Measurements from ENCODE around the gene SCAF11.

Gene SCAF11

DNA sequence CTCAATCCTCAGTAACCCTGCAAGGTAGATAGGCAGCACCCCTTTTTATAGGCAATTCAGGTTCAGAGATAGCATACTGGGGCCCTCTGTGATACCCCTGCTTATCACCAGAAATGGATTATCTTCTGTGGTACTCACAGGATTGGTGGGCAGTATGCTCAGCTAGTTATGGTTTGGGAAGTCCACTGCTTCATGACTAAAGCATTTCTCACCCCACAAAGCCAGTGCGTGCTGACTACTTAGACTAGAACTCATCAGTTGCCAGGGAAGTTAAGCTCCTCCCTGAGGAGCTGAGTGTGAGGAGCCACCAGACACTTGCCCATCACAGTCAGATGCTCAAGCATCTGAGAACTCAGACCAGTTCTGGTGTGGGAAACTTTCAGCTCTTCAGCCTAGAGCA, 76.3 kb downstream of the SCAF11 start:
- no peak for DNase-seq

DNA sequence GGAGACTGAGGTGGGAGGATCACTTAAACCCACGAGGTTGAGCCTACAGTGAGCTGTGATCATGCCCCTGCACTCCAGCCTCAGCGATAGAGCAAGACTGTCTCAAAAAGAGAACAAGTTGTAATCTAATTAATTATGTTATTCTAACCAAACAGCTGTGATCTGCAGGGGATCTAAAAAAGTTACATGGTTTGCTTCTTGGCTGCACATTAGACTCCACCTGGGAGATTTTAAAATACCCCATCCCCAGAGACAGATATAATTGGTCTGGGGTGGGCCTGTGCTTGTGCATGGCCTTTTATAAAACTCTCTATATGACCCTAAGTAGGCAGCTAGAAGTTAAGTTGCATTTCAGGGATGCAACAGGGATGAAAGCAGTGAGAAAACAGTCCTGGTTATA, 76.7 kb downstream of the SCAF11 start:
- no peak for DNase-seq

GRCh38 chr12:45912774-45913173, 77.6 kb downstream of the SCAF11 start:
- DNase-seq, result no peak

DNA sequence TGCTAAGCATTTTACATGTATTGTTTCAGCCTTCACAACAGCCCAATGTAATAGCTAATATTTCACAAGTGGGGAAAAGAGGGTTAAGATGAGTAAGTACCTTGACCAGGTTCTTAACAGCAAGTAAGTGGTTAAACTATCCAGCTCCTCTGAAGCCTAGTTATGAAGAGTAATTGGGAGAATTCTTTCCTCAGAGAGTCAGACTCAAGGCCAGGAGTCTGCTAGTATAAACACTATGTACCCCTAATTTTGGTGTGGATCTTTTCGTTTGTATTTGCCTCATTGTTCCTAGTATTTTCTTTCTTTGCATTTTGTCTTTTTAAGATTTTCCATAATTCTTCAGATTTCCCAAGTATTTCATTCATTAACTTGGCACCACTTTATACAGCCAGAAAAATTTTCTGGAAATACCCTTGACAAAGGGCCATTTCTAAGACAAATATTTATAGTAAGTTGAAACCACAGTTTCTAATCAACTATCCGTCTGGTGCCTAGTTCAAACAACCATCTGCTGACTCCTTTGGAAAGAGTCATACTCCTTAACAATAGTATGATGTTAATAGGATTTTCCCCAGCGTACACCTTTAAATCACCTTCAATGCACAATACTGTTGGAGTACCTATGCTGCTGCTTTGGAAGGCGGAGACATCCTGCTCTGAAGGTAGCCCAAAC, 81.2 kb downstream of the SCAF11 start:
- DNase-seq, result no peak

DNA sequence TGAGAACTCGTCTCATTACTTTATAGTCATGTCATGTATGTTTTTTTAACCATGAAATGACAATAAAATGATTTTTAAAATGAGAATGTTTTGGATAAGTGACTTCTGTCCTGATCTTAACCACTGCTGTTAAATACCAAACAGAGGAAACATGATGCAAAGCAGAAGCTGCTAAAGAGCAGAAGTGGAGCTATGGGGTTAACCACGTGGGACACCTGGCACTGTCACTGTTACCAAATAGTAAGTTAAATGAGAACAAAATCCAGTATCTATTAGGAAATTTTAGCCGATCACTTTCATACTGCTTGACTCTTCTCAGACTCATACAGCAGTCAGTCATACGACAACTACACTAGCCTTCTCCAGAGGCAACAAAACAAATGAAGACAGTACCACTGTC, 82.4 kb downstream of the SCAF11 start:
- DNase-seq, result peak; percentile 19

DNA sequence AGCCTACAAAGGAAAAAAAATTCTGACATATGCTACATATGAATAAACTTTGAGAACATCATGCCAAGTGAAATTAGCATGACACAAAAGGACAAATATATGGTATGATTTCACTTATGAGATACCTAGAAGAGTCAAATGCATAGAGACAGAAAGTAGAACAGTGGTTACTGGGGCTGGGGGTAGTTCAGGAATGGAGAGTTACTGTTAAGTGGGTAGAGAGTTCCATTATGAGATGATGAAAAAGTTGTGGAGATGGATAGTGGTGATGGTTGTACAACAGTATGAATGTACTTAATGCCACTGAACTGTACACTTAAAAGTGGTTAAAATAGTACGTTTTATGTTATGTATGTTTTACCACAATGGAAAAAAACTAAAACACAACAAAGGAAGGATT, 92.3 kb downstream of the SCAF11 start:
- DNase-seq, result no peak

GRCh38 chr12:45895961-45896360, 94.4 kb downstream of the SCAF11 start:
- no peak for DNase-seq

DNA sequence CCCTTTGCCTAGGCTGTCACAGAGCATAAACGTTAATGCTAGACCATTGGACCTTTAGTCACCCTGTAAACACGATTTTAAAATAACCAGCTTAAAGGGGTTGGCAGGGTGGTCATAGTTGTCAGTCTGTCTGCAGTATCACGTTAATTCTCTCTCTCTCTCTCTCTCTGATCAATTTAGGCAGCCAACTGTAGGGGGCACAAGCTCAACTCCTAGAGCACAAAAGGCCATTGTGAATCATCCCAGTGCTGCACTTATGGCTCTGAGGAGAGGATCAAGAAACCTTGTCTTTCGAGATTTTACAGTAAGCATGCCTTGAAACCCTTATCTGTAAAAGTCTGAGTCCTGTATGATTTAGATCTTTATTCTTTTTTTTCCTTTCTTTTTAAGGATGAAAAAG, 97.1 kb downstream of the SCAF11 start:
- no peak for DNase-seq

GRCh38 chr12:45890276-45890675, 100.1 kb downstream of the SCAF11 start:
- no peak for DNase-seq

GRCh38 chr12:45887544-45887943, 102.8 kb downstream of the SCAF11 start:
- no peak for DNase-seq

DNA sequence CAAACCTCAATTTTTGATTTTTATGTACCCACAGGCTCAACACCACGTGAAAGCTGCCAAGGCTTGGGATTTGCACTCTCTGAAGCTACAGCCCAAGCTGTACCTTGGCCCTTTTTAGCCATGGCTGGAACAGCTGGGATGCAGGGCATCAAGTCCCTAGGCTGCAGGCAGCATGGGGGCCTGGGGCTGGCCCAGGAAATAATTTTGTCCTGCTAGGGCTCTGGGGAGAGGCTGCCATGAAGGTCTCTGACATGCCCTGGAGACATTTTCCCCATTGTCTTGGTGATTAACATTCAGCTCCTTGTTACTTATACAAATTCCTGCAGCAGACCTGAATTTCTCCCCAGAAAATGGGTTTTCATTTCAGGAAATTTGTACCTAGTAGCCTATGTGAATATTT, 103.7 kb downstream of the SCAF11 start:
- DNase-seq, result no peak

DNA sequence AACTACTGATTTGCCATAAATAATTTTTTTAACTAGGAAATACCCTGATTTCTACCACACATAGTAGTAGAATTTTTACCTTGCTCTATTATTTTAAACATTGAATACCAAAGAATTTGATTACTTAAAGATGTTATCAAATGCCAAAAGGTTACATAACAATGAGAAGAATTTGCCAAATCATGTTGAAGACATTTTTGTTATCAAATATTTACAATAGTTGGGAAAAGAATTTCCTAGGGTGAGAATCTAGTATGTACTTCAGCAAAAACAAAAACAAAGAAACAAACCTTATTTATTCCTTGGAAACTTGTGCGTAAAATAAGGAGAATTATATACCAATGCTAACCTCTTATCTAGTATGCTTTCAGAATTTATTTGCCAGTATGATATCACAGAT, 107.2 kb downstream of the SCAF11 start:
- no peak for DNase-seq

- DNase-seq, result no peak
Measured at GRCh38 chr12:45880533-45880932, 109.8 kb downstream of the SCAF11 start.

- DNase-seq, result no peak
Measured at GRCh38 chr12:45879363-45879895, 110.9 kb downstream of the SCAF11 start.

DNA sequence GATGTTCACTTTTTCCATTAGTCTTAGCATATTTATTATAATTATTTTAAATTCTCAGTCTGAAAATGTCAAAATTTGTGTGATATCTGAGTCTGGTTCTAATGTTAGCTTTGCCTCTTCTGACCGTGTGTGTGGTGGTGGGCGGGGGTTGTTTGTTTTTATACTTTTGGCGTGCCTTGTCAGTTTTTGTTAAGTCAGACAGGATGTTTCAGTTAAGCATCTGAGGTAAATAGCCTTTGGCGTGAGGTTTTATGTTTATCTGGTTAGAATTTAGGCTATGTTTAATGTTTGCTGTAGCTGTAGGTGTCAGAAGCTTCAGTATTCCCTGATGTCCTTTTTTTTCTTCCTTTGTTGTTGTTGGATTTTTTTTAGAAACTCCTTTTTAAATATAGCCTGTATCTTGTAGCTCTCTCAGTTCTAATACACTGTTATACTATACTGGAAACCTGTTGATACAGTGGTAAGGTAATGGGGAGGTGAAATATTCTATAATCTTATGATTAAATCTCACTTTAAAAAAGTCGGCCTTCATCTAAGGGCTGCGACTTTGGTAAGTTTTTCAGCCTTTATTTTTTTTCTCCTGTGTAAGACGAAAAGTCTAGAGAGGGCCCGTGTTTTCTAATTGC, 111.6 kb downstream of the SCAF11 start:
- no peak for DNase-seq

DNA sequence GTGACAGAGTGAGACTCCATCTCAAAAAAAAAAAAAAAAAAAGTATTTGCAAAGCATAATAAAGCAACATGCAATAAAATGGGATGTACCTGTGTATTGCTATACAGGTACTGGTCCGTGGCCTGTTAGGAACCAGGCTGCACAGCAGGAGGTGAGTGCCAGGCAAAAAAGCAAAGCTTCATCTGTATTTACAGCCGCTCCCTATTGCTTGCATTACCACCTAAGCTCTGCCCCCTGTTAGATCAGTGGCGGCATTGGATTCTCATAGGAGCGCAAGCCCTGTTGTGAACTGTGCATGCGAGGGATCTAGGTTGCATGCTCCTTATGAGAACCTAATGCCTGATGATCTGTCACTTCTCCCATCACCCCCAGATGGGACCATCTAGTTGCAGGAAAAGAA, 113.3 kb downstream of the SCAF11 start:
- no peak for DNase-seq

GRCh38 chr12:45872446-45872845, 117.9 kb downstream of the SCAF11 start:
- no peak for DNase-seq
